HG03439 (cell line): Measurements from ENCODE around the gene TNFRSF25.
A peak's percentile ranks its signal among the peaks of the same experiment; 100 is the strongest.
"Not testable (repeated sequence)": the region's sequence is repeated elsewhere in the genome, so short reads cannot be mapped to it uniquely, and the experiment has no call there.

Experiments used
- ATAC-seq: cut with Tn5 transposase; IDR thresholded peaks from one replicate; pipeline ENCODE4 v1.9.1; 2021; ENCODE audit warnings: mild to moderate bottlenecking, moderate library complexity; ENCODE audit not compliant: unreplicated experiment

TNFRSF25 gene

GRCh38 chr1:6502000-6502891 lies 36.3 kb upstream of the TNFRSF25 start:
- ATAC-seq: no peak

DNA sequence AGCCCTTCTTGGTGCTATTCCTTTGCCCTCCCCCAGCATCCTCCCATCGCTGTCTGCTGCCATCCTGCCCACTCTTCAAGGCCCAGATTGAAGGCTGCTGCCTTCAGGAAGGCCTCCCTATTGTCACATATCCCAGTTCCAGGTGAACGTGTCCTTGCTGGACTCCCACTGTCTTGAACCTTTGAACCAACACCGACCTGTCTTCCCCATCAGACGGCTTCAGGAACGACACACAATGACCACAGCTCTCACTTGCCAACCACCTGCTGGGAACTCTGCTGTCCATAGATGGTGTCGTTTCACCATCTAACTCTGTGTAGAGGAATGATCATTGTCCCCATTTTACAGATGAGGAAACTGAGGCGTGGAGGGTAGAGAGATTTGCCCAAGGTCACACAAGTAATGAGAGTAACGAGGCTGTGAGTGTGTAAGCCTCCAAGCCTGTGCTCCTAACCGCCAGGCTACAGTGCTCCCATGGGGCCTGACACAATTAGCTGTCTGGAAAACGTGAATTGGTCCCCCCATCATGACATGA lies 35.4 kb upstream of the TNFRSF25 start:
- ATAC-seq: no peak

DNA sequence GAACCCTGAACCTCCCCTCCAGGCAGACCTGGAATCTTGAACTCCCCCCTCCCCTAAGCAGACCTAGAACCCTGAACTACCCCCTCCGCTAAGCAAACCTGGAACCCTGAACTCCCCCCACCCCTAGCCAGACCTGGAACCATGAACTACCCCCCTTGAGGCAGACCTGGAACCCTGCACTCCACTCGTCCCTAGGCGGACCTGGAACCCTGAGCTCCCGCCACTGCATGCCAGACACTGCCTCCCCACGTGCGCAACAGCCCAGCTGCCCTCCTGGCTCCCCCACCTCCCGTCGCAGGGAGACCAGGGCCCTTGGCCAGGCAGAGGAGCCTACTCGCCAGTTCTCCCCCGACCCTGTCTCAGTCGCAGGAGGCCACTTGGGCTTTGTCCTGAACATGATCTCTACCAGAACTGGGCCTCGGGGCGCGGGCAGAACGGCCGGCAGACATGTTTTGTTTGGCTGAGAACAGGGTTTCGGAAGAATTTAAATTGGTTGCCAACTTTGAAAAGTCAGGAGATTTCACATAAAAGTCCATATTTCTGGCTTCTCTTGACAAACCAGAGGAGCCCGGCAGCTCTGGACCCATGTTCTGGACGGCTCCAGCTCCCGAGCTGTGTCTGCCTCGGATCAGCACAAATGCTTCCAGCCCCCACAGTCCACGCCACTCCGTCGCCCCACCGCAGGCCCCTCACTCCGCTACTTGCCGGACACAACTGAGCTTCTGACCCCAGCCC lies 34.7 kb upstream of the TNFRSF25 start:
- ATAC-seq: no peak

DNA sequence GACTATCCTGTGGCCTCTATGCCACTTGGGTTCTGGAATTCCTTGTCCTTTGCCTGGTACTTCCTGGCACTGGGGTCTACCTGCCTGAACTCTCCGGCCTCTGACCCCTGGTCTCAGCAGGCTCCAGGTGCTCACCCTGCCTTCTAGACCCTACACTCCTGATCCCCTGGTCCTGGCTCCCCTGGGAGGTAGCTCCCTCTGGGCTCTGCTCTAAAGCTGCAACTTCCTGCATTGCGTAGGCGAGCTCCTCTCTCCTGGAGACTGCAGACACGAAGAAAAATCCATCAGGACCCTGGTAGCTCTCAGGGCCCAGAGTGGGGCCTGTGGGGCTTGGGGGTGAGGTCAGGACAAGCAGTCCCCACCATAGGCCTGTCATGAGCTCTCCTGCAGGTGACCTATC lies 33.3 kb upstream of the TNFRSF25 start:
- no peak for ATAC-seq

DNA sequence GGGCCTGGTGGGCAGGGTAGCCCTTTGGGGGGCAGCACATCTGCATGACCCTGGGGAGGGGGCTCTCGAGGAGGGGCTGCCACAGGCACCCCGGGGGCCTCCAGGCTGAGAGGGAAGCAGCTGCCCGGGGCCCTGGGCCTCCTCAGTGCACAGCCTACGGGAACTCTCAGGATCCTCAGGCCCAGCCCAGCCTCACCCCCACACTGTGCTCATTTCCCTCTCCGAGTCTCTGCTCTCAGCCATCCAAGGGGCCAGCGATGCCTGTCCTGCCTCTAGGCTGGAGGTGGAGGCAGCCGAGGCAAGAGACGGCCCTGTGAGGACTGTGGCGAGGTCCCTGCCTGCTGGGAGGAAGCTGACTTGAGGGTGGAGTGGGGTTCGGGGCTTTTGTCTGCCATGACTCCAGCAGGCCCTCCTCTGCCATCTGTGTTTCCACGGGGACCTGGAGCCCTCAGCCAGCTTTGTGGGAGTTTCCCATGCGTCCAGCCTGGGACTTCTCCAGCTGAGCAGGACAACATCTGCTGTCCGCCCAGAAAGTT lies 32.7 kb upstream of the TNFRSF25 start:
- ATAC-seq: no peak

DNA sequence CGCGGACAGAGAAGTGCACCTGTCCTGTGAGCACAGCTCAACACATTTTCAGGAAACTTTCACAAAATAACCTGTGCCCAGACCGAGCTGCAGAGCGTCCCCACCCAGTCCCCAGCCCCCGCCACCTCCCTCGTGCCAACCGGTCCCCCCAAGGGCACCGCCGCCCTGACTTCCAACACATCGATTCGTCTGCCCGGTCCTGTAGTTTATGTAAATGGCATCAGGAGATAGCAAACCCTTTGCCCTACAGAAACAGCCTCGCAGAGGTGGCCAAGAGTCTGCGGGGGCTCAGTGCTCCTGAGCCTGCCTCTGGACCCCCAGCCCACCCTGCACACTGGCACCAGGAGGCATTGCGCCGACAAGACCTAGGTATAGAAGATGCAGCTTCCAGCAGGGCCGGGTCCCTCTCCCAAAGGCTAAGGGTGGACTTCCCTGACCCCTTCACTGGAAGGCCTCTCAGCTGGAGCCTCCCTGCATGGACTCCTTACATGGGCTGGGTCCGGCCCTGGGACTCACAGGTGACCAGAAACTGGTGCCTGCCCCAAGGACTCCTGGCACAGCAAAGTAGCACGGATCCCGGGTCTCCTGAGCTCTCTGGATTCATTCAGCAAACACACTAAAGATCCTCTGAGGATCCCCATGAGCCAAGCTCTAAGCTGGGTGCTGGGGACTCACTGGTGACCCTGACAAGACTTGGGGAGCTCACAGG lies 32.0 kb upstream of the TNFRSF25 start:
- no peak for ATAC-seq

- ATAC-seq: no peak
These were observed 31.4 kb upstream of the TNFRSF25 start for GRCh38 chr1:6497215-6497866.

DNA sequence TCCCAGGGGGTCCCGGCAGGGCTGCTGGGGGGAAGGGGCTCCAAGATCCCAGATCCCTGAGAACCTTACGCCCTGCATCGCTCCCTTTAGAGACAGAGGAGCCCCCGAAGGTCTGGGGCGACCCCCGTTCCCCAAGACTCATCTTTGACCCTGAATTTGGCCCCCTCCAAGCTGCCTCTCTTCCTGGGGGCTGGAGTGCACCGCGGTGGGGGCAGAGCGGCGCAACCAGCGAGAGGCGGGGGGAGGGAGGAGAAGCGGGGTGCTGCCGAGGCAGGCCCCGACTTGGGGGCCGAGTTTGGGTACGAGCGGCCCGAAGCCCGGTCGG lies 30.9 kb upstream of the TNFRSF25 start:
- no peak for ATAC-seq

DNA sequence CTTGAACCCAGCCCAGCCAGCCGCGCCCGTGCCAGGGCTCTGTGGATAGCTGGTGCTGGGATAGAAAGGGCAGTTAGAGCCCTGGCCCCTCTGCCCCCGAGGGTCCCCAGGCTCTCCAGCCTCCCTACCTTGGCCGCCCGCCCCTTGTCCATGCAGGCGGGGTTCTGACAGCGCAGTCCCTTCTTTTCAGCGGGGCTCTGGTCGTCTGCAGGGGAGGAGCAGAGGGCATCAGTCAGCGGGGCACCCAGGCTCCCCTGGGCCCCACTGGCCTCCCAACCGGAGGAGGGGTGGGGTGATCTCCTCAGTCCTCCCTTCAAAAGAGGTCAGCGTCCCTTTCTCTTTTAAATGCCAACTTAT lies 30.4 kb upstream of the TNFRSF25 start:
- ATAC-seq: no peak

DNA sequence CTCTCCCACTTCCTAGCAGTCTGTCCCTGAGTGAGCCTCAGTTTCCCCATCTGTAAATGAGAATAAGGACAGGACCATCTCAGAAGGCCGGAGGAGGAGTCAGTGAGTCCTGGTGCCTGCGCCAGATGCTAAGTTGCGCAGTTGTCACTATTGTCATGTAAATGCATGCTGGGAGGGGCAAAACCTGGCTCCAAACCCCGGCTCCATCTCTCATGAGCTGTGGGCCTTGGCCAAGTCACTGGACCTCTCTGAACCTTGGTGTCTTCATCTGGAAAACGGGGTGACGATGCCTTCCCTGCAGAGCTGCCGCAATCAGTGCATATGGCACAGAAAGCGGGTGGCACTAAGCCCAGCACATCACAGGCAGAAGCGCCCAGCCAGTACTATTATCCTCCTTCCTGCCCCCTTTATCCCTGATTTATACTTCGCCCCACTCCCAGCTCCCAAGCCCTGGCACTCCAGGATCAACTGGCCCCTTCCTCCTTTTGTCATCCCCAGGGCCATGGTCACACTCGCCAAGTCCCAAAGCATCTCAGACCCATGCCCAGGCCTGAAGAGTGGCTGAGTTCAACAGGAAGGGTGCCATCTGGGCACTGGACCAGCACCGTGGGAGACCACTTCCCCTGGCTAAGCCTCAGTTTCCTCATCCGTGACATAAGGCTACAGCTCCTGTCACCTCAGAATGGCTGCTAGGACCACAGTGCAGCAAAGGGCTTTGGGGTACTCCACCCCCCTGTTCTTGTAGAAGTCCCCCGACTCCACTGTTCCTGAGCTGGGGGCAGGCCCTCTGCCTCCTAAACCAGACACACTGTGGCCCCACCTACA lies 29.8 kb upstream of the TNFRSF25 start:
- no peak for ATAC-seq

DNA sequence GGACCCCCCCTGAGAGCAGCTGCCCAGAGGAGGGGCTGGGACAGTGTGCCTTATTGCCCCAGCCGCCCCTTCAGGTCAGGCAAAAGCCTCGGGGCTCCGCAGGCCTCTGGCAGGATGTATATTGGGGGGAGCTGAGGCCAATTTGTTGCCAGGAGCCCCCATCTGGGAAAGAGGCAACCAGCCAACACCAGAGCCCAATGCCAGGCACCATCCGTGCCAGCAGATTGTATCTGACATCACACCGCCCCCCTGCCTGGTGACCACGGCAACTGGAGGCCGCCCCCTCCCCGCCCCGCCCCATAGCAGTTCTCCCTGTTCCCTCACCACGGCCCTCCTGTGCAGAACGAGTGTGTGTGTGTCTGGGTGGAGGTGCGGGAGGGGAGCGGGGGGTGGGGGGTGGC lies 29.1 kb upstream of the TNFRSF25 start:
- no peak for ATAC-seq

DNA sequence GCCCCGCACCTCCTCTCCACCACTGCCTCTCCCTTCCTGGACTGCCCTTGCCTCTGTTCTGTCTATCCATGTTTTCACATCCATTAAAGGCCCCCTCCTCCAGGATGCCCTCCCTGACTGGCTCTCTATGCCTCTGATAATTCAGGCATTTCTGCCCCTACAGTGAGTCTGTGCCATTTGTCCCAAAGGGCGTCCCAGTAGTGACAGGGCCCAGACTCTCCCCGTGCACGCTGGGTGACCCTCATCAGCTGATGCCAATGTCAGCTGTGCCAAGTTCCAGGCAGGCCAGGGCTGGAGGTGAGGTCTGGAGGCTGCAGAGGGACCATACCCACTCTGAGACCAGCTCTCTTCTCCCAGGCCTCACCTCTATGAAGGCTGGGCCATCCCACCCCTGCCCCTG lies 28.7 kb upstream of the TNFRSF25 start:
- ATAC-seq: no peak

DNA sequence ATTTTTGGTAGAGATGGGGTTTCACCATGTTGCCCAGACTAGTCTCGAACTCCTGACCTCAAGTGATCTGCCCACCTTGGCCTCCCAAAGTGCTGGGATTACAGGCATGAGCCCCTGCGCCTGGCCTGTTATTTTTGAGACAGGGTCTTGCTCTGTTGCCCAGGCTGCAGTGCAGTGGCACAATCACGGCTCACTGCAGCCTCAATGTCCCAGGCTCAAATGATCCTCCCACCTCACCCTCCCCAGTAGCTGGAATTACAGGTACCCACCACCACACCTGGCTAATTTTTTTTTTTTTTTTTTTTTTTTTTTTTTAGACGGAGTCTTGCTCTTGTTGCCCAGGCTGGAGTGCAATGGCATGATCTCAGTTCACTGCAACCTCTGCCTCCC lies 27.9 kb upstream of the TNFRSF25 start:
- not testable (repeated sequence) for ATAC-seq

DNA sequence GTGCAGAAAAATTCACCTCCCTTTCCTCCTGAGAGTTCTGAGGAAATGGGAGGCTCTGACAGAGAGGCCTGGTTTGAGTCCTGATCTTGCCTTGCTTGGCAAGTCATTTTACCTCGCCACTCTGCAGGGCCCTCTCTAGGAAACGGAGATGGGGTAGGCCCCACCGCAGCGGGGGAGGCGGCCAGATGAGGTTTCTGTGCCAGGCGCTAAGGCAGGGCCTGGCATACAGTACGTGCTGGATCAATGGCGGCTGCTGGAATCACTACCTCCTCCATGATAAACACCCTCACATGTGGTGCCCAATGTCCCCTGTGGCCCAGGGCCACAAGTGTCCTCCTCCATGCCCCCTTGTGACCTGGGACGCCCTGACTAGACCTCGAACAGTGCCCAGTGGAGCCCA lies 26.0 kb upstream of the TNFRSF25 start:
- ATAC-seq: no peak

- ATAC-seq: no peak
These were observed 25.5 kb upstream of the TNFRSF25 start, which contains the start of gene PLEKHG5 for GRCh38 chr1:6491480-6491962. Gene PLEKHG5 (minus strand): TSS chr1:6491667. CDS start chr1:6477571, 14,096 bp downstream.

- no peak for ATAC-seq
These were observed 25.1 kb upstream of the TNFRSF25 start for GRCh38 chr1:6491081-6491449.

- no peak for ATAC-seq
These were observed 24.5 kb upstream of the TNFRSF25 start for GRCh38 chr1:6490181-6491080.

- peak; percentile 48 for ATAC-seq
These were observed 23.8 kb upstream of the TNFRSF25 start for GRCh38 chr1:6489799-6490180.

DNA sequence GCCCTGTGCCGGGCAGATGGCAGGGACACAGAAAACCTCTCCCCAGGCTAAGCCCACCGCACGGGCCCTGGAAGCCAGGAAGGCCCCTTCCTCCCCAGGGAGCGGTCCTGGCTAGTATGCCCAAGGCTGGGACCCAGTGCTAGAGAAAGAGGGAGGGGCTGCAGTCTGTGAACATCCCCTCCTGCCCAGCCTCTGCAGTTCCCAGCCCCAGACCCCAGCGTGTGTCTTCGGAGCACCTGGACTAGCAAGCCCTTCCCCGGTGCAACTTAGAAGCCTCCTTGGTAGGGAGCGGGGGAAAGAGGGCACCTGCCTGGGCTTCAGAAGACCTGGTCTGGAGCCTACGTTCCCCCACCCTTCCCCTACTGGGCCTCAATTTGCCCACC lies 23.4 kb upstream of the TNFRSF25 start:
- ATAC-seq: no peak
